HG03196 (cell line): Measurements from ENCODE around the gene OST4.
"Not testable (repeated sequence)": the region's sequence is repeated elsewhere in the genome, so short reads cannot be mapped to it uniquely, and the experiment has no call there.

Source experiments
- ATAC-seq: cut with Tn5 transposase; IDR thresholded peaks from one replicate; pipeline ENCODE4 v1.9.1; 2021; ENCODE audit not compliant: unreplicated experiment

The OST4 gene

DNA sequence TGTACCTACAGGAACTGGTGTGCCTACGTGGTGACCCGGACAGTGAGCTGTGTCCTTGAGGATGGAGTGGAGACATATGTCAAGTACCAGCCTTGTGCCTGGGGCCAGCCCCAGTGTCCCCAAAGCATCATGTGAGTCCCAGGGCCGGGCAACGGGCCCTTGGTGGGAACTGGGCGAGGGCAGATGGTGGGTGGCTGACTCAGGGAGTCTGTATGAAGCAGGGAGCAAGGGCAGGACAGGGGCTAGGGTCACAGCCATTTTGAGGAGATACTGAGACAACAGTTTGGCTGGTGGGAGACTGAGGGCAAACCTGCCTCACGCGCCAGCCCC is 8.7 kb upstream of the OST4 start:
- no peak for ATAC-seq

DNA sequence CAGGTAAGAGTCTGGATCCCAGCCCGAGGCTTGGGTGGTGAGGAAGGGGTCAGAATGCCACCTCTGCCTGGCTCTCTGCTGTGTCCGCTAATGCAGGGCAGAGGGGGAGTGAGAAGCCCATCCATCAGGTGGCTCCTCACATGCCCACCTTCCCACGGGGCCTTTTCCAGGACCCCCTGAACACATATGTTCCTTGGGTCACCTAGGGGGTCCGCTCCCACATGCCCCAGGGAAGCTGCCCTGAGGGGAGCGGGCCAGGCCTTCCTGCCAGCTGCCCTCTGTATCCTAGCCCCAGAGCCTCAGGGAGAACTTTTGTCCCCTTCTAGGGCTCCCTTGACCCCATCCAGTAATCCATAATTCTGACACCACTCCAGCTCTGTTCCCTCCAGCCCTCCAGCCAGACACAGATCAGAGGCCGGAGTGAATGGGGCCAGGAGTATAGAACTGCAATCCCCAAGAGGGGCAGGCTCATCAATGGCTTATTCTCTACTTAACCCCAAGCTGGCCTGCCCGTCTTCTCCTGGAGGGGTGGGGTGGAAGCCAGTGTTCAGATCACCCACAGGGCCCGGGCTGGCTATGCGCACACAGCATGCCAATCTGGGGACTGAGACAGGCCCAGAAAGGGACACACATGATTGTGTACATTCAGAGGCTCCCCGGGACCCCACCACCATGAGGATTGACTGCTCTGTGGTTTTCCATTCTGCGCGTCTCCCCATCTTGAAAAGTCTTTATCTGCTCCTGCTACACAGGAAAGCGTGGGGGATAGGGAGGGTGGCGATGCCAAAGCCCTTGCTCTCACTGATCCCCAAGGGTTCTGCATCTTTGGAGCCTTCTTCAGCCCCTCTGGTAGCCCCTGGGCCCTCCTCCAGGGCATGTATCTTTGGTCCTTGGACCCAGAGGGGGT is 8.0 kb upstream of the OST4 start:
- ATAC-seq, result no peak

- no peak for ATAC-seq
Measured at GRCh38 chr2:27078267-27079194, 7.1 kb upstream of the OST4 start, which contains the start of gene EMILIN1. Gene EMILIN1 (plus strand): TSS chr2:27078615. CDS start chr2:27079066, 451 bp downstream.

DNA sequence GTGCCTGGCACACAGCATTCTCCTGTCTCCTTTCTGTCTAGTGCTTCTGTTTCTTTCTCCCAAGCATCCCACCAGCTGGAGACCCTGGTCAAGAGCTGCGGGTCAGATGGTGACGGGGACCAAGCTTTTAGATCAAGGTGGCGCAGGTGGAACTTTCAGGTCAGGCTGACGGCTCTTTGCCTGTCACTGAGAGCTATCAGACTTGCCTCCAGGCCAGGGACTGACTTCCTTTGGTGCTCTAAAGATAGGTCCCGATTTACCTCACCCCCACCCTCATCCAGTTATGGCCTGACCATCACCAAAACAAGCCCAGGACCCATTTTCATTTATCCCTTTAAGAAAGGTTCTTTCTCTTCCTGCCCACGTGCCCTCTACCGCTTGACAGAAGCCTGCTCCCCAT is 5.8 kb upstream of the OST4 start:
- no peak for ATAC-seq

DNA sequence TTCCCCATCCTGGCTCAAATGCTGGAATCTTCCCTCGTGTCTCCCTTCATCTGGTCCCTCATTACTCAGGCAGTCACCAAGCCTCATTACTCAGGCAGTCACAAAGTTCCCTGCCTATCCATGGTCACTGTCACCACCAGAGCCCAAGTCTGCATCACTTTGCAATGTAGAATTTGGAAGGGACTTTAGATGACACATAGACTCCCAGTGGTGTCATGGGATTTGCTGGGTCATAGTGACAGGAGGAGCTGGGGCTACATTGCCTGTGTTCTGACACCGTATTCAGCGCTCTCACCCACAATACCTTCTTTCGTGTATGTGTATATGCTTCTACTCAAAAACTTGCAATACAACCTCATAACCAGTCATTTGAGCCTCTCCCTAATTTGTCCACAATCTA is 4.9 kb upstream of the OST4 start:
- ATAC-seq, result no peak

- ATAC-seq, result not testable (repeated sequence)
Measured at GRCh38 chr2:27075566-27075871, 4.1 kb upstream of the OST4 start.

GRCh38 chr2:27074738-27075565 is 3.5 kb upstream of the OST4 start:
- ATAC-seq, result no peak

- no peak for ATAC-seq
Measured at GRCh38 chr2:27073782-27074181, 2.3 kb upstream of the OST4 start.

- no peak for ATAC-seq
Measured at GRCh38 chr2:27072920-27073319, 1.5 kb upstream of the OST4 start.

- peak; percentile 5 for ATAC-seq
Measured at GRCh38 chr2:27071990-27072830, 756 bp upstream of the OST4 start.

- ATAC-seq, result peak; percentile 4
Measured at GRCh38 chr2:27070653-27071276, 689 bp downstream of the OST4 start.

- no peak for ATAC-seq
Measured at GRCh38 chr2:27069961-27070618, 1.4 kb downstream of the OST4 start.

GRCh38 chr2:27069436-27069835 is 2.0 kb downstream of the OST4 start:
- ATAC-seq, result no peak

GRCh38 chr2:27067385-27067784 is 4.1 kb downstream of the OST4 start:
- ATAC-seq, result no peak

DNA sequence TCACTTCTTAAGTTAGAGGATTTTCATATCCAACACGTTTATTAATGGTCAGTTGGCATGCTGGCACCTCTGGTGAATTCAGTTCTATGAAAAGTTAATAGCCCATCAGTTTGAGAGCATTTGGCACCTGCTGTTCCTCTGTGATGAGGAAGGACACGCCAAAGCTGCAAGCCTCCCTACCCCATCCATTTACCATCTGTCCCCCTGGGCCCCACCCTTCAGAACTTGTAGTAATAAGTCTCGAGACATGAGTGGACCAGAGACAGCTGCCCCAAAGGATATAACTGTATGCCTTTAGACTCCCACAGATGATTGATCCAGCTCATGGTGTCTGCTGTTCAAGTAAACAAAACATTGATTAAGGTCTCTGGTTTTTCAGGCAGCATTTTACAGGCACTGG is 6.3 kb downstream of the OST4 start:
- no peak for ATAC-seq

DNA sequence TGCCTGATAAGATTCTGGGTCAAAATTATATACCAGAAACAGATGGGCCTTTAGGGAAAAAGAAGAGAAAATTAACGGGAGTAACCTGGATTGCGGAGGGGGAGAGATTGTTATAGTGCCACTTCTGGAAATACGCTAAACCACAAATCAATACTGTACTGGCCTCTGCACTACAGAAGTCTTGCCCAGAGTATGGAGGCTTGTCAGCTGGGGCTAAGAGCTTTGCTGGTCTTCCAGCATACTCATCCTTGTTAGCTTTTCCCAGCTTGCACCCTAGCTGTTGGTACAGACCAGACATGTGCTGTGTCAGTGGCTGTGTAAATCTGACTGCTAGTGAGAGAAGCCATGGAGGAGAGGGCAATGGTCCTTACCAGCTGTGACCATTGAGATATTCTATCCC is 11.1 kb downstream of the OST4 start:
- ATAC-seq, result no peak

- no peak for ATAC-seq
Measured at GRCh38 chr2:27059141-27059820, 12.2 kb downstream of the OST4 start.

DNA sequence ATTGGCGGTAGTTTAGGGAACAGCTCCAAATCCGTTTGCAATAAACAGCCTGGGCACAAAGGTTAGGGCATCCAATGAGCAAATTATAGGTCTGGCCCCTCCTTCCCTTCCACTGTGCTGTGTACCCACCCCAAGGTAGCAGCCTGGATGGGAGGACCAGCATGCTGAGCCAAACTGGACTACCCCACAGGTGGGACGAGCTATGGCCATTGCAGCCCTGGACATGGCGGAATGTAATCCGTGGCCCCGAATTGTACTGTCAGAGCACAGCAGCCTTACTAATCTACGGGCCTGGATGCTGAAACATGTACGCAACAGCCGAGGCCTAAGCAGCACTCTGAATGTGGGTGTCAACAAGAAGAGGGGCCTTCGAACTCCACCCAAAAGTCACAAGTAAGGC is 13.2 kb downstream of the OST4 start:
- no peak for ATAC-seq

GRCh38 chr2:27057184-27057583 is 14.3 kb downstream of the OST4 start:
- no peak for ATAC-seq
